Activated T-cell treated with anti-CD3 and anti-CD28 coated beads, Interleukin-2, amount 50 U/mL, for 1 hour (primary cell): Measurements from ENCODE around the gene ACY1.

Experiments
- DNase-seq: peaks from one replicate; pipeline ENCODE4 v3.0.0-alpha.2; 2020

Gene ACY1

DNA sequence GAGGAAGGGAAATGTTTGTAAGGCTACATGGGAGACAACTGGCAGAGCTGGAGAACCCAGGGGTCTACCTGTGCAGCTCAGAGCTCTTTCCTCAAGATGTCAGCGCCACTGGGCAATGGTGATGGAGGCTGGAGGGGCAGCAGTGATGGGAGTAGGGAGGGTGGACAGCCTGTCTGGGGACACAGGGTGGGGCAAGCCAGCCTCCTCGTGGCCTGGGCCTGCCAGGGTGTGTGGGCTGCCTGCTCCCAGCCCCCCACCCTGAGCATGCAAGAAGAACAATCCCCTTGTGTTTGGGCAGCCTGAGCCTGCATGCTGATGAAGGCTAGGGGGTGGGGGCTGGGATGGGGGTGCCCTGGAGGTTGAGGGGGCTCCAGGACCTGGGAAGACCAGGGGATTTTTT, 17.3 kb upstream of the ACY1 start:
- no peak for DNase-seq

DNA sequence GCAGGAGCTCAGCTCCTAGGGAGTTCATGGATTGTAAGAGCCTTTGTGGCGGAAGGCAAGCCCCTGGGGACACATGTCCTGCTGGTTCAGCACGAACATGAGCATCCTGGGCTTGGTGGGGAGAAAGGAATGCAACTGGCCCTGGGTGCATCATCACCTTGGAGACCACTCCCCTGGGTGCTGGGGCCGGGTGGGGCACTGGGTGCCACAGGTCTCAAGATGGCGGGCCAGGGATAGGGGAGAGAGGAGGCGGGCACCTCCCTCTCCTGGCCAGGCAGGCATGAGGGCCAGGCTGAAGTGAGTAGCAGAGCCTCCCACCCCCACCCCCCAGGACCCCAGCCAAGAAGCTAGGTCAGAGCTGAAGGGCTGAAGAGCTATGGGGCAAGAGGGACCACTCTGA, 16.8 kb upstream of the ACY1 start:
- no peak for DNase-seq

DNA sequence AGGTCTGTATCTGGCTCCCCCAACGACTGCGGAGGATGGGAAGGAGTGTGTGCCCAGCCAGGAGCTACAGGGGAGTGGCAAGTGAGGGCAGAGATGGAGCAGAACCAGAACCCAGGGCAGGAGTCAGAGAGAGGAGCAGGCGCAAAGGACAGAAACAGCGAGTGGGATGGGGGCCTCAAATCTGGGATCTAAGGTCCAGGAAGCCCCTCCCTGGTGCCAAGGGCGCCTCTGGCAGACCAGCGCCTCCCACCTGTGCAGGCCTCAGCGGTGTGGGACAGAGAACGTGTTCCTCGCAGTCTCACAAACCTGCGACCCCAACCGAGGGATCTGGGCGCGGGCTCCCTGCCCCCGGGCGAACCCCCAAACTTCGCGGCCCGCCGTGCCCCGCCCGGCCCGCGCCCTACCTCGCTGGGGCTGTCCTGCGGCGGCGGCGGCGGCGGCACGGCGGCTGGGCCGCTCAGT, 16.4 kb upstream of the ACY1 start:
- DNase-seq: no peak

DNA sequence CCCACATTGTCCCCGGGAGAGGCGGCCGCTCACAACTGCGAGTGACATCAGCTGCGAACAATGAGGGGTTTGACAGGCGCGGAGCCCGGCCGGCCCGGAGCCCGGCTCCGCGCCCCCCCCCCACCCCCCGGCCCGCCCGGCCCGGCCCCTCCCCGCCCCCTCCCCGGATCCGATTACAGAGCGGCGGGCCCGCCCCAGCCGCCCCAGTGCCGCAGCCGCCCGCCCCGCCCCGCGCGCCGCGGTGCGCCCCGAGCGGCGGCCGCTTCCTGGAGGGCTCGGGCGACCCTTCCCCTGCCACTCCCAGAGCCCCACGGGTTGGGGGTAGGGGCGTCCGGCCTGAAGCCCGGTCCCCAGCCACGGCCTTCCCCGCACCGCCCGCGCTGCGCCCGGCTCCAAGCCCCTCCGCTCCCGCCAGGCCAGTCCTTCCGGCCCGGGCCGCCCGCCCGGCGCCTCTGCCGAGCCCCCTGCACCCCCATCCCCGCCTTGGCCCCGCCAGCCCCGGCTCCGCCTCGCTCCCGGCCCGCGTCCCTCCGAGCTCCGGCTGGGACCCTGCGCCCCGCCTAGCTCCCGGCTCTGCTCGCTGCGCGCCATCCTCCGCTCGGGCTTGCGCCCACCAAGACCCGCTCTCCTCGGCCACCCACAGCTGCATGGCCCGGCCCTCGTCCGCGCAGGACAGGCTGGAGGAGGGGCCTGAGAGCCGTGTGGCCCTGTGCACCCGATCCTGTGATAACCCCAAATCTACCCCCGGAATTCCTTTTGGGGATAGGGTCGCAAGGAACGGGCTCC, 15.8 kb upstream of the ACY1 start, which contains the start of gene PCBP4:
TSS of gene PCBP4 (minus strand) at position 71 of the 786 bp plus-strand sequence. CDS start 6,214 bp downstream, outside the sequence.
- DNase-seq: peak; percentile 57

DNA sequence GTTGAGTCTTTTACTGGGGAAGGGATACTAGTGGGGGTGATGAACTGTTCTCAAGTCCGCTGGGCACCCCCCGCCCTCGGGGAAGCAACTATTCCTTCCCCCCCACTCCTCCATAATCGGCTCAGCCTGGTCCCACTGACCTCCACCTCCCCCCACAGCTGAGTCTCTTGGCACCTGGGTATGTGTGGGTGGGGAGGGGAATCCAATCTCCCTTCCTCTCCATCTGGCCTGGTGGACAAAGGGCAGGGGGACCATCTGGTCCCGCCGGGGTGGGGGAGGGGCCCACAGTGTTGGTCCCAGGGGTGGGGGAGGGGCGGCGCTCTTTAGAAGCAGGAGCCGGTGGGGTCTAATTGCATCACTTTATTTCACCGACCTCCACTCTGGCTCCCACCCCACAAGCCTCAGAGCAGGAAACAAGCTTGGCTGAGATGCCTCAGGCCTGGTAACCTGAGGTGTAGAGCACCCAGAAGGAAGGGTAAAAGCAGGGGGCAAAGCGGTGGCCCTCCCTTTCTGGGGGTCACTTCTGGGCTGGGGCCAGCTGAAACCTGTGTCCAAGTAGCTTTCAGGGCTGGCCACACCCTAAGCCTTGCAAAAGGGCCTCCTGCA, 15.1 kb upstream of the ACY1 start:
- DNase-seq: no peak

DNA sequence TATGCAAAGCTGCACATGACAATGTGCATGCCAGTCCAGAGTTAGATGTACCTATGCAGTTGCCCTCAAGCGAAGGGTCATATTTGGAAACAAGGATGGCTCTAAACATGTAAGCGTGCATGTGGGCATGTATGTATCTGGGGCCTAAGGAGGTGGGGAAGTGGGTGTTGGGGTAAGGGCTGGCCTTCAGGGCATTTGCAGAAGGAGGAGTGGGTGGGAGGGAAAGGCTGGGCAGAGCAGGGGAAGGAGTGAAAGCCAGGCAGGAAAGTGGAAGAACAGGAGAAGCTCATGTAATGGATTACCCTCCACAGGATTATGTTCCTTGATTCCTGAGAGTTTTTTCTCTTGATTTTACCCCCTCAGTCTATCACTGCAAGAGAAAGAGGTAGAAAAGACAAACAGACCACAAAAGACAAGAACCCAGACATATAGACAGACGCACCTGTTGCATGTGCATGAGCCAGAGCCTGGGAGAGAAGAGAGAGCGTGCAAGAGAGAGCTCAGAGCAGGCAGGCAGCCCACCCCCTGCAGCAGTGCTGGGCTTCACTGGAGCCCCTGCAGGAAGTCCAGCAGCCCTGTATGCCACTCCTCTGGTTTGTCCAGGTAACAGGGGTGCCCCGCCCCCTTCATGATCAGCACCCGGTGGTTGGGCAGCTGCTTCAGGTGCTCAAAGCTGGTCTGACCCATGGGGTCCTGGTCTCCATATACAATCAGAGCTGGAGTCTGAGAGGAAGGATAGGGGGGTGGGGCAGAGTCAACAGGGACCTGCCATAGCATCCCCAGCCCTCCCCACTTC, 14.3 kb upstream of the ACY1 start:
- DNase-seq: no peak

DNA sequence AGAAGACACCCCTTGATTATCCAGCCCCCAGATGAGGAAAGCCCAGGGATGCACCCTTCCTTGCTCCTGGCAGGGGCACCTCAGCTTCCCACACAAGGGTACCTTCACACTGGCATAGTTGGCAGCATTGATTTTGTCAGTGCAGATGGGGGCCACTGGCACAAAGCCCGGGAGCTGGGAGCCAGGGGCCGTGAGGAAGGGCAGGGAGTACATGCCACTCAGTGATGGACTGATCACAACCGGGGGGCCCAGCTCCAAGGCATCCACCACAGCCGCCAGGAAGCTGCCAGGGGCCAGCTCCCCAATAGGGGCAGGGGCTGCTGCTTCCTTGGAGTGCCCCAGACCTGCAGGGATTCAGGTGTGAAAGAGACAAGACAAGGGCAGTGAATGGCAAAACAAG, 13.5 kb upstream of the ACY1 start:
- DNase-seq: no peak

DNA sequence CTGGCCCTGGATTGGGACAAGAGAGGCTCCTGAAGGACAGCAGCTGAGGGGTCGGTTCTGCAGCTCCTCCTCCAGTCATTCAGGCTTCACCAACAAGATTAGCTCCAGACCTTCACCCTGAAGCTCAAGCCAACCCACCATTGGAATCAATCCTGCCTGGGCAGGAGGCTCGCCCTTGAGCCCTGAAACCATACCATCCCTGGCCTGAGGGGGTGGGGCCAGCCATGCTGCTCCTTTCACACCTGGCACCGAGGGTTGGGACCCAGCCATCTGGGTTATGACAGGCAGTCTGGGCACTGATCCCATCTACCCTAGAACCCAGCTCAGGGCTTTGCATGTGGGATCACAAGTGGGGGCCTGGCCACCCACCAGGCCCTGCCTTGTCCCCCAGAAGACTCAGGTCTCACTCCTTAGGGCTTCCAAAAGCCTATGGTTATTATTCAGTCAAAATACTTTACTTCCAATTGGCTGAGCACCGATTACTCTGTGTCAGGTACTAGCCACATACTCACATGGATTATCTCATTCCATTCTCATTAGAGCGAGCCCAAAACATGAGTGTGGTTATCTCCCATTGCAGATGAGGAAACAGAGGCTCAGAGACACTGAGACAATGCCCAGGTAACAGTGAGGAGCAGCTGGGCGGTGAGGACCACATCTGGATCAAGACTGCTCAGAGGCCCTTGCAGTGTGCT, 12.6 kb upstream of the ACY1 start:
- no peak for DNase-seq

DNA sequence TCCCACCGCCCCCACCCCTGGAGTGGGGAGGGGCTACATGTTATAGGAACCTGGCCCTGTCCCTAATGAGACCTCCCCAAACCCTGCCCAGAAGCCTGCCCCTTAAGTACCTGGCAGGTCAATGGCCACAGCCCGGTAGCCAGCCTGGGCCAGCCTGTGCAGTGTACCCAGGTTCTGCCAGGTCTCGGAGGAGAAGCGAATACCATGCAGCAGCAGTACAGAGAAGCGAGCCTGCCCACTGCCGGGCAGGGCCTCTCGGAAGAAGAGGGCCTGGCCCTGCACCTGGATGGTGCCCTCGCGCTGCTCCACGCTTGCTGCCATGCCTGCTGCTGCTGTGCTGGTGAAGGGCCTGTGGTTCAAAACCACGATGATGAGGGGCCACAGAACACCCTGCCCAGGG, 12.0 kb upstream of the ACY1 start:
- no peak for DNase-seq

DNA sequence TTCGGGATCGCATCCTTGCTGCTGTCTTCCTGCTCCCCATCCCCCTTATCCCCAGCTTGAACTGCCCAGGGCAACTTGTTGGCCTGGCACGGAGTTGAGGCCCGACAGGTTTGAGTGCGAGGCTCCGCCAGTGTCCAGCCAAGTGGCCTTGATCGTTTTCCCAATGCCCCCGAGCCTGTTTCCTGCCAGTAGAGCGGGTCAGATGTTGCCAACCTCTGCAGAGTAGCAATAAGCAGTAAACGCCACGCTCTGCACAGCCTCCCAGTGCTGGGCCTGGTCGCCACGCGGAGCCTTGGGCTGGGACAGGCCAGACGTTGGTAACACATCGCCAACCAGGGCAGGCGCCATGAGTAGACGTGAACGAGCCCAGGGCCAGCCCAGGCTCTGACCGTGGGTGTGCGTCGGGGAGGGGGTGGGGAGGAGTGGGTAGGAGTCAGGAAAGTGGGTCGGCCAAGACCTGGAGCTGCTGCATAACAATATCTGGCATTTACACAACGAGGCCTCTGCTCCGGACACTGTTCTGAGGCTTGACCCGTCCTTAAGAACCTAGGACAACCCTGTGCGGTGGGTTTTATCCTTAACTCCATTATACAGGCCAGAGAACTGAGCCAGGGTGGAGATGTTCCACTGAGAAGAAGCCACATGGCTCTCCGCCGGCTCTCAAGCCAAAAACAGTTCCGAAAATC, 8.9 kb upstream of the ACY1 start:
- no peak for DNase-seq

DNA sequence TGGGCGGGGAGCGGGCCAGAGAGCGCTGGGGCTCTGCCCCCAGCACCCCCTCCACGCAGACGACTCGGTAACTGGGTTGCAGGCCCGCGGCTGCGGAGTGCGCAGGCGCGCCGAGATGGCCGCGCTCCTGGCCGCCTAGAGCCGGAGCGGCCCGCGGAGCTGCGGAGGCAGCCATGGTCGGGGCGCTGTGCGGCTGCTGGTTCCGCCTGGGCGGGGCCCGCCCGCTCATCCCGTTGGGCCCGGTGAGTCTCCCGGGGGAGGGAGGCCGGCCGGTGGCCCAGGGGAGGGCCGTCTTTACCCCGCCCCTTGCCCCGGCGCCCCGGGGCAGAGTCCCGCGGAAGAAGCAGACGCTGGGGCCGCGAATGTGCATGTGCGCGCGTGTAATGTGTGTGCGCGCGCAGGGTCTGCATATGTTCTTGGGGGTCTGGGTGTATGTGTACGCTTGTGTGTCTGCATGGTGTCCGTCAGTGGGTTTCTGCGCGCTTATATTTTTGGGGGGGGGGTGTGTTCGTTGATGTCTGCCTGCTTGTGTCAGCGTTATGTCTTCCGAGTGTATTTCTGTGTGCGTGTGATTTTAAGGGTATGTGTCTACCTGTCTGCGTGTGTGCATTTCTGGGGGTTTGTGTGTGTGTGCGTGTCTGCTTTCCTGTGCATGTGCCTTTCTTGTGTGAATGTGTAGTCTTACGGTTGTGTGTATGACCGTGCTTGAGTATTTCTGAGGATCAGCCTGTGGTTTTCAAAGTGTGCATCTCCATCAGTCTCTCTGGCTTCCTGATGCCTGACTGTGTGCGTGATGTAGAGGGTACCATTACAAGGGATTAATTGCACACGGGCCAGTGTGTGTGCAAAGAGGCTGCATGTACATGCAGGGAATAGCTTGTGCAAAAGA, 8.1 kb upstream of the ACY1 start, which contains the start of gene ABHD14A:
TSS of gene ABHD14A (plus strand) at position 102 of the 889 bp plus-strand sequence. CDS start at position 174, 72 bp downstream.
- peak; percentile 81 for DNase-seq

DNA sequence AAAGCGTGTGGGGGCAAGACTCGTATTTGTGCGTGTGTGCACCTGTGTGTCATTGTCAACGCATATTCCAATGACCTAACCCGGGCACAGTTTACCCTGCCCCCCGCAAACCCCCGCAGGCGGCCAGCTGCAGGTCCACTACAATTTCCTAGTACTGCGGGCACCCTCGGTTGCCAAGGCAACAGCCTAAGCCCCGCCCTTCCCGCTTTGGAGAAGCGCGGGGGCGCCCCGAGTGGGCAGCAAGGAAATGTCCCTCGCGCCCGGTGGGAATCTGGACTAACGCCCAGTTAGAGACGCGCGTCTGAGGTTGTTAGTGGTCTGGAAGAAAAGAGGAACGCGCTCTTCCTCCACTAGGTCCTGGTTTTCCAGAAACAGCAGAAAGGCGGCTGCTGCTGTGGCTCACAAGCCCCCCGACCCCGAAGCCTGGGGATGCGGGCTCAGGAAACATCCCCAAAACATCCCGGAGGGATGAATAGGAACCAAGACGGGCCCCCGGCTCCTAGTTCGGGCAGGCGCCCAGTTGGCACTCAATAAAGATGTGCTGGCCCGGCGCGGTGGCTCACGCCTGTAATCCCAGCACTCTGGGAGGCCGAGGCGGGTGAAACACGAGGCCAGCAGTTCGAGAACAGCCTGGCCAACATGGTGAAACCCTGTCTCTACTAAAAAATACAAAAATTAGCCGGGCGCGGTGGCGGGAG, 7.3 kb upstream of the ACY1 start:
- DNase-seq: peak; percentile 36

DNA sequence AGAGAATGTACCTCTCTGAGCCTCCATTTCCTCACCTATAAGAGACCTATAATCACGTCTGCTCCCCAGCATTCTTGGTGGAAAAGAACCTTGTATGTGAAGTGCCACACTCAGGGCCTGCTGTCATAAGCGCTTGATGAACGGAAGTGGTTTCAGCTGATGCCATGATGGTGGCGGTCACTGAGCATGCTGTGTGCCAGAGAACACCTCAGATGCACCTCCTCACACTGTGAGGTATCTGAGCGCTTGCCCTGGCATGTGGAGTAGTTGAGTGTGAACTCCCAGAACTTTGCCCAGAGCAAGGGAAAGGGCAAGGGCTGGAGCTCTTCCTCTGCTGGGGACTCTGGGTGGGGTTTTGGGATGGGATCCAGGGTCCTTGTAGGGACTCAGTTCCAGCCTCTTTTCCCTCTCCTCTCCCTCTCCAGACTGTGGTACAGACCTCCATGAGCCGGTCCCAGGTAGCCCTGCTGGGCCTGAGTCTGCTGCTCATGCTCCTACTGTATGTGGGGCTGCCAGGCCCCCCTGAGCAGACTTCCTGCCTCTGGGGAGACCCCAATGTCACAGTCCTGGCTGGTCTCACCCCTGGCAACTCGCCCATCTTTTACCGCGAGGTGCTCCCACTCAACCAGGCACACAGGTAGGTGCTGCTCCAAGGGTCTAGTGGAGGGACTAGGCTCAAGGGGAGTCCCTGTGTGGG, 5.7 kb upstream of the ACY1 start:
- DNase-seq: peak; percentile 41

DNA sequence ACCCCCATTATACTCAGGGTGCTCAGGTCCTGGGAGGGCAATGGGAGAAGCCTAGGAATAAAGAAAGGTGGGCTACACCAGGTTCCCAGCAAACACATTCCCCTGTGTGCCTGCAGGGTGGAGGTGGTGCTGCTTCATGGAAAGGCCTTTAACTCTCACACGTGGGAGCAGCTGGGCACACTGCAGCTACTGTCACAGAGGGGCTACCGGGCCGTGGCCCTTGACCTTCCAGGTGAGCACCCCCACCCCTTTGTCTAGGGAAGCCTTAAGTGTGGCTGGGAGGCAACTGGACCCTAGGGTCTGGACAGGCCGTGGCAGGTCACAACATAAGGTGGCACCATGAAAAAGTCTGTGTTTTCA, 5.2 kb upstream of the ACY1 start:
- DNase-seq: no peak

DNA sequence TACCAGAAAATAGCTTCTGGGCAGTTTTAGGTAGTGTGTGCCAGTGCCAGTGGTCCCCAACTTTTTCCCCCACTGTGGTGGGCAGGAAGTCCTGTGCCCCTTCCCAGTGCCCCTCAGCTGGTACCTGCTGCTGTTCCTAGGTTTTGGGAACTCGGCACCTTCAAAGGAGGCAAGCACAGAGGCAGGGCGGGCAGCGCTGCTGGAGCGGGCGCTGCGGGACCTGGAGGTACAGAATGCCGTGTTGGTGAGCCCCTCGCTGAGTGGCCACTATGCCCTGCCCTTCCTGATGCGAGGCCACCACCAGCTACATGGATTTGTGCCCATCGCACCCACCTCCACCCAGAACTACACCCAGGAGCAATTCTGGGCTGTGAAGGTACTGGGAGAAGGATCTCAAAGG, 3.1 kb upstream of the ACY1 start:
- DNase-seq: no peak

DNA sequence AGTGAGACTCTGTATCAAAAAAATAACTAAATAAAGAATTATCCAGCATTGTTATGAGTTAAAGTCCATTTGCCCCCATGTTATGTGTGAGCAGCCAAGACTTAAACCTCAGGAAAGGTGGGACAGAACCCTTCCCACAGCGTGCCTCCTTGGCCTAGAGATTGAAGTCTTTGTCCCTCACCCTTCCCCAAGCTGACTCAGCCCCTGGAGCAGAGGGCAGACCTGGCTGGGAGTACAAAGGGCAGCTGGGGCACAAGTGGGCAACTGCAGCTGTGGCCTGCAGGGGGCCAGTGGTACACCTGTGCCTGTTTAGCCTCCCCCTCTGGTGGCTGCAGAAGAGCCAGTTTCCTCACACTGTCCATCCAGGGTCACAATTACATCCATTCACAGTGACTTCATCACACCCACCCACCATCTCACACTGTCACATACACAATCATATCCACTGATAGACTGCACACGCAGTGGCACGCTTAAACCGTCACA, 940 bp upstream of the ACY1 start:
- DNase-seq: peak; percentile 39

DNA sequence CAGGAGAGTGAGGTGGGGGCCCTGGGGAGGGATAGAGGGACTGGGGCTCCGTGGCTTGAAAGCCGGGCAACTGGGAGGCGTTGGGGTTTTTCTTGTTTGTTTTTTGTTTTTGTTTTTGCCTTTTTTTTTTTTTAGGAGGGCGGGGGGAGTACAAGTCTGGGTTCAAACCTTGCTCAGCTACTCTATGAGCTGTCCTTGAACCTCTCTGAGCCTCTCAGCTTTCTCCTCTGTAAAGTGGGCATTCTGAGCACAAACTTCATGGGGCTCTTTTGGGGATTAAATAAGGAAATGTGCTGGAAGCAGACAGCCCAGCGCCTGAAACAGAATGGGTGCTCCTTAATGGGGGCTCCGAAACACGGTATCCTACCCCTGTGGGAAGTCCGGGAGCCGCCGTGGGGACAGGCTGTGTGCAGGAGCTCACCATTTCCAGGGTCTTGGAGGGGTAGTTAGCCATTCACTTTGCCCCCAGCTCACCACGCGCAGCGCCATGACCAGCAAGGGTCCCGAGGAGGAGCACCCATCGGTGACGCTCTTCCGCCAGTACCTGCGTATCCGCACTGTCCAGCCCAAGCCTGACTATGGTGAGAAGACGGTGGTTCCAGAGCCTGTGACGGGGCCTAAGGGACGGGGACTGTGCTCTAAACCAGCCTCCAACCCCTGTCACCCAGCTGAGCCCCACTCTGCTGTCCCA, 388 bp downstream of the ACY1 start:
- no peak for DNase-seq

DNA sequence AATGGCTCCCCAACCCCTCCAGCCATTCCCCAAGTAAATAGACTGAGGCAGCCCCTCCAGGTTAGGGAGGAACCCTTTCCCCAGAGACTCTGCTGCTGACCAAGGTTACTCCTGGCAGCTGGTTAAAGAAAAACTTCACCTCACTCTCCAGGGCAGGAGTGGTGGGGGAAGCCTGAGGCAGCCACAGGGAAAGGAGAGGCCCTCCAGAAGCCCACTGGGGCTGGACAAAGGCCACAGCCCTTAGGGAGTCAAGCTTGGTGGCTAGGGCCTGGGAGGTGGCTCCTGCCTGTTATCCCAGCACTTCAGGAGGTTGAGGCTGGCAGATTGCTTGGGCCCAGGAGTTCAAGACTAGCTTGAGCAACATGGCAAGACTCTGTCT, 923 bp downstream of the ACY1 start:
- no peak for DNase-seq

DNA sequence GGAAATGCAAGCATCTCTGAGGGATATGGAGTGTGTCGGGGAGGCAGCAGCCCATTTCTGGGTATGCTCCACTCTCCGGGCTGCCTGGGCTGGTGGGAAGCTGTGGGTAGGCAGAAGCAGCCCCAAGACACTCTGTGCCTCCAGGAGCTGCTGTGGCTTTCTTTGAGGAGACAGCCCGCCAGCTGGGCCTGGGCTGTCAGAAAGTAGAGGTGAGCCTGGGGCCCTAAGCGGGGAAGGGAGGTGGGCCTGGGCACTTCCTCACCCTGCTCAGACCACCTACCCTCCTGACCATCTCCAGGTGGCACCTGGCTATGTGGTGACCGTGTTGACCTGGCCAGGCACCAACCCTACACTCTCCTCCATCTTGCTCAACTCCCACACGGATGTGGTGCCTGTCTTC, 1.7 kb downstream of the ACY1 start:
- no peak for DNase-seq
